Neural crest cell (in vitro differentiated cells): ENCODE measurements around the gene GALNT16. TPM values are rescaled to one million over a fixed set of nuclear protein-coding genes. Genes with fewer than 3 reads are reported as not detected.
A peak's percentile ranks its signal among the peaks of the same experiment; 100 is the strongest.

Experiments
- DNase-seq: peaks from one replicate; pipeline ENCODE4 v3.0.0; 2021; ENCODE audit warnings: low read depth, mixed read lengths, low spot score
- H3K27ac Mint-ChIP-seq: one replicate; pipeline ENCODE4 v1.8.0; 2021; ENCODE audit warnings: mild to moderate bottlenecking, mixed read lengths; ENCODE audit not compliant: unreplicated experiment
- H3K27me3 Mint-ChIP-seq: 2 replicates; pipeline ENCODE4 v1.8.0; 2021; ENCODE audit warnings: low read depth, mild to moderate bottlenecking, mixed read lengths
- H3K36me3 Mint-ChIP-seq: 2 replicates; pipeline ENCODE4 v1.8.0; 2021; ENCODE audit warnings: low read depth, mild to moderate bottlenecking, mixed read lengths
- H3K4me1 Mint-ChIP-seq: 2 replicates; pipeline ENCODE4 v1.8.0; 2021; ENCODE audit warnings: mixed read lengths
- H3K4me3 Mint-ChIP-seq: one replicate; pipeline ENCODE4 v1.8.0; 2021; ENCODE audit warnings: mild to moderate bottlenecking, mixed read lengths
- H3K9me3 Mint-ChIP-seq: 2 replicates; pipeline ENCODE4 v1.8.0; 2021; ENCODE audit warnings: mixed read lengths
- total RNA-seq: library from RNA; stranded (reverse); gene quantifications from 2 replicates; pipeline ENCODE4 v1.2.1, GENCODE V29; 2021
- TF ChIP-seq, protein P1 (sequence below): fragments of 200-600 bp; sonication (generic); conservative IDR thresholded peaks from 2 replicates; pipeline ENCODE4 v1.5.0; 2021; ENCODE audit warnings: antibody characterized with exemption, mild to moderate bottlenecking

The GALNT16 gene
- total RNA-seq, 1 donor from 2014 or later, result 20.1 TPM

DNA sequence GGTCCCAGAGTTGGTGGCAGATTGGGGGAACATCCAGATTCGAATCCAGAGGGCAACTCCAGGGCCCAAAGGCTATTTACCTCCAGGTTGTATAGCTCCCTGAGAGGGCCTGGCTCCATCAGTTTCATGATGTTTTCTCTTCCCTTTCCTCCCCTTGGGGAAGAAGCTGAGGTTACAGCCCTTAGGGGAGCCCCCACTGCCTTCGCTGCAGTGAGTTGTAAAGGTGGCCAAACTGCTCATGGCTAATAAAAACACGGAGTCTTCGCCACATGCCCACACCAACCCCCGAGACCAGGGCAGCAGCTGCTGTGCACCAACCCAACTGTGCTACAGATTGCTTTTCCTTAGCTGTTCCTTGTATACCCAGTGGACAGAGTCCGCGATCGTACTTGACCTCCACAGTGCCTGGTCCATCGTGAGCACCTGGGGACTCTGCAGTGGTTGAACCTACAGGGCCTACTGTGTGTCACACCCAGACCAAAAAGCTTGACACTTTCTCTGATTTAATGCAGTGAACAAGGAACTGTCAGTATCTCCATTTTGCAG is 20.9 kb downstream of the GALNT16 start:
- DNase-seq, result no peak
- H3K27ac Mint-ChIP-seq, result no peak overlapping the region
- TF ChIP-seq, protein P1, sequence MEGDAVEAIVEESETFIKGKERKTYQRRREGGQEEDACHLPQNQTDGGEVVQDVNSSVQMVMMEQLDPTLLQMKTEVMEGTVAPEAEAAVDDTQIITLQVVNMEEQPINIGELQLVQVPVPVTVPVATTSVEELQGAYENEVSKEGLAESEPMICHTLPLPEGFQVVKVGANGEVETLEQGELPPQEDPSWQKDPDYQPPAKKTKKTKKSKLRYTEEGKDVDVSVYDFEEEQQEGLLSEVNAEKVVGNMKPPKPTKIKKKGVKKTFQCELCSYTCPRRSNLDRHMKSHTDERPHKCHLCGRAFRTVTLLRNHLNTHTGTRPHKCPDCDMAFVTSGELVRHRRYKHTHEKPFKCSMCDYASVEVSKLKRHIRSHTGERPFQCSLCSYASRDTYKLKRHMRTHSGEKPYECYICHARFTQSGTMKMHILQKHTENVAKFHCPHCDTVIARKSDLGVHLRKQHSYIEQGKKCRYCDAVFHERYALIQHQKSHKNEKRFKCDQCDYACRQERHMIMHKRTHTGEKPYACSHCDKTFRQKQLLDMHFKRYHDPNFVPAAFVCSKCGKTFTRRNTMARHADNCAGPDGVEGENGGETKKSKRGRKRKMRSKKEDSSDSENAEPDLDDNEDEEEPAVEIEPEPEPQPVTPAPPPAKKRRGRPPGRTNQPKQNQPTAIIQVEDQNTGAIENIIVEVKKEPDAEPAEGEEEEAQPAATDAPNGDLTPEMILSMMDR, result no peak
- no peaks in the 10 kb centered on the region for H3K27me3 Mint-ChIP-seq
- no peaks in the 10 kb centered on the region for H3K9me3 Mint-ChIP-seq
- H3K4me3 Mint-ChIP-seq, result no peak overlapping the region
- peaks cover 11% of the 10 kb centered on the region for H3K4me1 Mint-ChIP-seq
- H3K36me3 Mint-ChIP-seq, result peaks cover 5% of the 10 kb centered on the region

DNA sequence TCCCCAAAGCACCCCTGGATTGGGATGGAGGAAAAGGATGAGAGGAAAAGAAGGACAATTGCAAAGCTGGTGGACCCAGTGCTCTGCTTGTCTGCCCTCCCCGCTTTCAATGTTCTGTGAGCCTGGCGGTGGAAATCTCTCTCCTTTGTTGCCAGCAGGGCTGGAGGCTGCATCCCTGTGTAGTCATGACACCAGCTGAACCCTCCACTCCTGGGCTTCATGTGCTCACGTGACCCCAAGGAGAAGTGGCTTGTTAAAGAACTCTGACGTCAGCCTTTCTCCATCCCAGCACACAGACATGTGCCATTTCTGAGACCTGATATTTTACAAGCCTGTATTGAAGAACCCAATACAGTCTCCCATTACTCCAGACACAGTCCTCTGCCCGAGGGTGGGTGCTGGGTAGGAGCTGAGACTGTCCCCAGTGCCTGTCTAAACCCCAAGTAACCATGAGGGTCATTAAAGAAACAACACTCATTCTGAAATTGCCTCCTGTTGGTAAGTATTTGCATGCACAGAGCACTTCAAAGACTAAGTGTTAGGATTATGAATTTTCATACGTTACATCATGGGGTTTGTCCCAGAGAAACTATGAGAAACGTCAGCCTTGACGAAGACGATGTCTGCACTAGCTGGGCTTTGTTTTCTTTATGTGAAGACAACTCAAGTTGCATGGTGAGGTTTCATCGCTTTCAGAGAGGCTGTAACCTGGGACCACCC is 21.7 kb downstream of the GALNT16 start:
- peak overlapping the region; percentile 43 for H3K27ac Mint-ChIP-seq
- peaks cover 11% of the 10 kb centered on the region for H3K4me1 Mint-ChIP-seq
- H3K9me3 Mint-ChIP-seq, result no peaks in the 10 kb centered on the region
- H3K36me3 Mint-ChIP-seq, result peaks cover 5% of the 10 kb centered on the region
- H3K4me3 Mint-ChIP-seq, result no peak overlapping the region
- DNase-seq, result no peak
- no peaks in the 10 kb centered on the region for H3K27me3 Mint-ChIP-seq
- TF ChIP-seq, protein P1, result no peak

DNA sequence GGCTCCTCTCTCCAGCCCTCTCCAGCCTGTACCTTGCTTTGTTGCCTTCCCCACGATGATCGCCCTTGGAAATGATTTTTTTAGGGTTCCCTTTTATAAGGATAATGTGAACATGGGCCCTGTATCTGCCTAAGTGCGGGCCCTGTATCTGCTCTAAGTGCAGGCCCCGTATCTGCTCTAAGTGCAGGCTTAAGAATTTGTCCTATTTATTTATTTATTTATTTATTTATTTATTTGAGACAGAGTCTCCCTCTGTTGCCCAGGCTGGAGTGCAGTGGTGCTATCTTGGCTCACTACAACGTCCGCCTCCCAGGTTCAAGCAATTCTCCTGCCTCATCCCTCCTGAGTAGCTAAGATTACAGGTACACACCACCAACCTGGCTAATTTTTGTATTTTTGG is 22.5 kb downstream of the GALNT16 start:
- H3K4me3 Mint-ChIP-seq, result no peak overlapping the region
- no peak for DNase-seq
- peaks cover 11% of the 10 kb centered on the region for H3K4me1 Mint-ChIP-seq
- no peaks in the 10 kb centered on the region for H3K36me3 Mint-ChIP-seq
- no peaks in the 10 kb centered on the region for H3K9me3 Mint-ChIP-seq
- TF ChIP-seq, protein P1, result no peak
- no peaks in the 10 kb centered on the region for H3K27me3 Mint-ChIP-seq
- H3K27ac Mint-ChIP-seq, result no peak overlapping the region

DNA sequence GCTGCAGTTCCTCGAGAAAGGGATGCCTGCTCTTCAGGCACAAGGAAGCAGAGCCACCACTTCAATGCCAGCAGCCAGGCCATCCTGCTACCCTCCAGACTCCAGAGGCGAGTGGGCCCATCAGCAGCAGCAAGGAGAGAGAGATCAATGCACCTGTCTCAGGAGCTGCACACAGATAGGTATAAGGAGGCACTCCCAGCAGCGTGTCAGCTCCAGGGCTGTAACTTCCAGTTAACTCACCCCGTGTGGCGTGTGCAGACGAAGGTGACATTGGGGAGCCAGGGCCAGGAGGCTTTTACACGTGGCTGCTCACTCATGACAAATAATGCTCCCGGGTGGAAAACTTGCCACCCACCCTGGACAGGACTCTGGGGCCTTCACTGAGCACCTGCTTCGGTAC is 24.2 kb downstream of the GALNT16 start:
- TF ChIP-seq, protein P1, result no peak
- Mint-ChIP-seq H3K9me3 (no peaks in the 10 kb centered on the region), H3K4me3 (no peak overlapping the region), H3K27me3 (no peaks in the 10 kb centered on the region), H3K27ac (no peak overlapping the region), H3K4me1 (peaks cover 16% of the 10 kb centered on the region), H3K36me3 (no peaks in the 10 kb centered on the region)
- DNase-seq, result no peak

DNA sequence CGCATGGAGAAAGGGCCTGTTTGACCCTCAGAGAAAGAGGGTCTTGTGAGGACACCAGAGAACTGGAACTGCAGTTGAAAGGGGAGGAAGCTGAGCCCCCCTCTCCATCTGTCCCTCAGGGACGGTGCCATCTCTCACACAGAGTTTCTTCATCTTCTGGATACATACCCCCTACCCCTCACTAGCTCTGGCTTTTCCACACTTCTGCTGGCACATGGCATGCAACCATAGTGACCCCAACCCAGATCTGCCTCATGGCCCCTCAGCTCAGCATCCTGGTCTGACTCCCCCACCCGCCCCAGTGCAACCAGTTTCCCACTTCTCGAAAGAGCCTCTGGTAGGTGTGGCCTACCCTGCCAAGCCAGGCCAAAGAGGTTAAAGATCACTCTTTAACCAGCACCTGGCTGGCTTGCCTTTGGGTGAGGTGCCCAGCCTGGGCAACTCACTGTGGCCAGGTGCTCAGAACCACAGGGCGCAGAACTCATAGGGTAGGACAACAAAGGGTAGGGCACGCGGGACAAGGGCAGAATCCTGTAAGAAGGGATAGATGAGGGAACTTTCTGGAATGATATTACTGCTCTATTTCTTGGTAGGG is 25.8 kb downstream of the GALNT16 start:
- Mint-ChIP-seq H3K27me3 (no peaks in the 10 kb centered on the region), H3K27ac (no peak overlapping the region), H3K4me3 (no peak overlapping the region), H3K36me3 (no peaks in the 10 kb centered on the region), H3K4me1 (peaks cover 23% of the 10 kb centered on the region), H3K9me3 (no peaks in the 10 kb centered on the region)
- TF ChIP-seq, protein P1, result no peak
- DNase-seq, result no peak
